HUDEP-2 (cell line): ENCODE data around the gene ACSL3.
"Not testable (repeated sequence)": the region's sequence is repeated elsewhere in the genome, so short reads cannot be mapped to it uniquely, and the experiment has no call there.

Experiments used
- DNase-seq, 76 experiments: peaks; one replicate each; lab custom pipeline; 2025; ENCODE audit not compliant: unreplicated experiment in 76 of 76; lab: John Stamatoyannopoulos, UW

Gene ACSL3

GRCh38 chr2:222848862-222849261, 12.0 kb upstream of the ACSL3 start:
- DNase-seq, result no peak

DNA sequence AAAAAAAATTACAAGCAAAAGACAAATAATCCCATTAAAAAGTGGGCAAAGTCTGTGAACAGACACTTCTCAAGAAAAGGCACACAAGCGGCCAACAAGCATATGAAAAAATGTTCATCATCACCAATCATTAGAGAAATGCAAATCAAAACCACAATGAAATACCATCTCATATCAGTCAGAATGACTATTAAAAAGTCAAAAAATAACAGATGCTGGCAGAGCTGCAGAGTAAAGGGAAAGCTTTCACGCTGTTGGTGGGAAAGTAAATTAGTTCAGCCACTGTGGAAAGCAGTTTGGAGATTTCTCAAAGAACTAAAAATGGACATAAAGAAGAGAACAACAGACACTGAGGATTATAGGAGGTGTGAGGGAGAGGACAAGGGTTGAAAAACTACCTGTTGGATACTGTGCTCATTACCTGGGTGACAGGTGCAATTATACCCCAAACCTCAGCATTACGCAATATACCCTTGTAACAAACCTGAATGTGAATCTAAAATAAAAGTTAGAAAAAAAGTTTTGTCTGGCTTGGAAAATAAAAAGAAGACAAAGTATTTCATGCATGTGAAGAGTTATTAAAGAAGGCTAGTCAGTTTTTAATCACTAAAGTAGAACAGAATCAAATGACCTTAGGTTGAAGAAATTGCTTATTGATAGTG, 8.7 kb upstream of the ACSL3 start:
- no peak for DNase-seq

- DNase-seq, result no peak
These were observed 5.8 kb upstream of the ACSL3 start for GRCh38 chr2:222854773-222855700.

DNA sequence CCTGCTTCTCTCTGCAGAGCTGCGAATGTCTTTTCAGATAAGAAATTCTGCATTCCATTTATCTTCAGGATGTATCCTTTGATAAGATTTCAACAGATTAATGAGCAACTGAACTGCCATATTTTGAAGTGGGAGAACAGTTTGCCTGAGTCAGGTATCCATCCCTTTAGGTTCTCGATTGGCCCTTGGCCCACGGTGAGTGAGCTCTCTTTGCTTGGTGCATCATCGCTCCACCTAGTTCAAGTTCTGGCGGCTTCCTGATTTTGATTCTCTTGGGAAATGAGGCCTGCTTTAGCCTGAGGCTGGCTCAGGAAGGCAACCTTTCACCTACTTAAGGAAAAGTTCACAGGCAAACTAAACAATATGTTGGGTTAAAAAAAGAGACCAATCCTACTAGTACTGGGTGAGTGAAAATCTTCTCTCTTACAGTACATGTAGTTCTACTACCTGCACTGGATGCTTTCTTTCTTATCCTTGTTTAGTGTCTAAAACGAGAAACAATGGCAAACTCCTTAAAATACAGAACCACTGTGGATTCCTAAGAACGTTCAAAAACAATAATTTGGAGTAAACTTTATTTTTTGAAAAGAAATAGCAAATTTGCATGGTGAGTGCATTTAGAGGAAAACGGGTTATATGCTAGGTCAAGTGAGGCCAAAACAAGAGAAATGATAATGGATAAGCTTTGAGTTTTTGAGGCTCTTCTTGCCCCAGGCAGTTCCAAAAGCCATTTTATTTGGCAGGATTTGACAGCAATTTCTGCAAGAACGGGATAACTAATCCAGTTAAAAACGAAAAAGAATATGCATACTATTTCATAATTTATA, 837 bp upstream of the ACSL3 start:
- DNase-seq, result peak in 4 of 76 experiments; percentile 4 to 33 (median 17)

DNA sequence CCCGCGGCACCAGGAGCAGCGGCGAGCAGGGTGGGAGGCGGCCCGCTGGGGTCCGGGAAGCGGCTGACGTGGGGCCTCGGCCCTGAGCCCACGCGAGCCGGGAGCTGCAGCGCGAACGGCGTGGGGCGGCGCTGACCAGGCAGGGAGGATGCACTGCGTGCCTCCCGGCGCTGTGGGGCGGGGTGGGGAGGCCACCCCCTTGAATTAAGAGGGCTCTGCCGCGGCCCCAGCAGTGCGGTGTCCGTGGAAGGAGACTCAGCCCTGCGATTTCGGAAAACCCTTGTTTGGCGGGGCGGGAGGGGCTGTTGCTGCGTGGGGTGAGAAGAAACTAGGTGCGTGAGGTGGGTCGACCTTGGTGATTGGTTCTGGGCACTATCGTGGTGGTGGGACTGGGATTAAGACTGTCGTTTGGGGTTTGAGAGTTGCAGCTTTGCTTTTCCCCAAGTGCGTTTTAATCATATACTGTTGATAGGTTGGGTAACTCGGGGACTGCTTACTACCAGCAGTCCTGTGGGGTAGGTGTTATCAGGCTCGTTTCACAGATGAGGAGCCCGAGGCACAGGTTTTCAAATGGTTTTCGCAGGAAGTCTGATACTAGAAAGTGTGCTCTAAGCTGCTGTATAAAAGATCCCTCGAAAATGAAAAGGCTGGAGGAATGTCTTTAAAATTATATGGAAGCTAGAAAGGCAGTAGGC, 722 bp downstream of the ACSL3 start:
- DNase-seq, result peak in 17 of 76 experiments; percentile 4 to 32 (median 19)

- DNase-seq, result peak in 1 of 76 experiments; percentile 25
These were observed 1.5 kb downstream of the ACSL3 start for GRCh38 chr2:222862106-222862908.

DNA sequence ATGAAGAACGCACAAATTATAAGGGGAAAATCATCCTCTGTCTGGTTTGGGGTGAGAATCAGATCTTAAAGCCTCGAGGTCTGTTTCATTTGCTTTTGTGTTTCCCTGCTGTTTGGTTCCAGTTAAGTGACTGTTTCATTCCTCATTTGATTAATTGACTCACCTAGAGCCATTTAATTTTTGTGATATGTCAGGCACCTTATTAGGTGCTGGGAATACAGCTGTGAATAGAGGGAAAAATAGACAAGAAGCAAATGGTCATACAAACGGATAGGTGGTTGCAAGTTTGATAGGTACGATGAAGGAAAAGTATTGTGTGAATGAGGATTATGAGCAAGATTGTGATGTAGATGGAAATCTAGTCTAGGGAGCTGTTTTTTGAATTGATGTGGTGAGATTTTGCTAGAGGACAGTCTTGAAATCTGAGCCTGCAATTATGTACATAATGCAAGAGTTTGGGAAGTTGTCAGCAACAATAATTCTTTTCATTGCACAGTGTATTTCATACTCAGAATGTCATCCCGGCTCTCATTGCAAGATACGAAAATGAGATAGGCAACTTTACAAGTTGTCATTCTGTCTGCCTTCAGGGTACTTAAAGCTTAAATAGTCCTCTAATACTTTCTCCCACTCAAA, 2.2 kb downstream of the ACSL3 start:
- DNase-seq, result no peak

GRCh38 chr2:222864296-222864695, 3.5 kb downstream of the ACSL3 start:
- DNase-seq, result peak in 7 of 76 experiments; percentile 6 to 27 (median 9)

- no peak for DNase-seq
These were observed 4.5 kb downstream of the ACSL3 start for GRCh38 chr2:222865301-222865700.

DNA sequence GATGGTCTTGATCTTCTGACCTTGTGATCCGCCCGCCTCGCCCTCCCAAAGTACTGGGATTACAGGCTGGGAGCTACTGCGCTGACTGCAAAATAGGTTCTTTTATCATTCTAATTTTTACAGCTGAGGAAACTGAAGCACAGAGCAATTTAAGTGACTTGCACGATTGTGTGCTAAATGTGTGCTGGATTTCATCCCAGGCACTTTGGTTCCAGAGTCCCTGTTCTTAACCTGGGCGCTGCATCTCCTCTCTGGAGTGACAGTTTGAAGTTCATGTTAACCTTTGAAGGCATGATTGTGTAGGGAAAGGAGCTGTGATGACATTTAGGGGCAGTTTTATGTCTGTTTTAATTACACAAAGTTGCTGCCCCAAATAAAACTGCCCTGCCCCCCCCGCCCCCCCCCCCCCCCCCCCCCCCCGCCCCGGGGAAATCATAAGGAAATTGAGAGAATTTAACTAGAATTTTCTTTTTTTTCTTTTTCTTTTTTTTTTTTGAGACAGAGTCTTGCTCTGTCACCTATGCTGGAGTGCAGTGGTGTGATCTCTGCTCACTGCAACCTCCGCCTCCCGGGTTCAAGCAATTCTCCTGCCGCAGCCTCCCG, 5.6 kb downstream of the ACSL3 start:
- DNase-seq, result no peak

DNA sequence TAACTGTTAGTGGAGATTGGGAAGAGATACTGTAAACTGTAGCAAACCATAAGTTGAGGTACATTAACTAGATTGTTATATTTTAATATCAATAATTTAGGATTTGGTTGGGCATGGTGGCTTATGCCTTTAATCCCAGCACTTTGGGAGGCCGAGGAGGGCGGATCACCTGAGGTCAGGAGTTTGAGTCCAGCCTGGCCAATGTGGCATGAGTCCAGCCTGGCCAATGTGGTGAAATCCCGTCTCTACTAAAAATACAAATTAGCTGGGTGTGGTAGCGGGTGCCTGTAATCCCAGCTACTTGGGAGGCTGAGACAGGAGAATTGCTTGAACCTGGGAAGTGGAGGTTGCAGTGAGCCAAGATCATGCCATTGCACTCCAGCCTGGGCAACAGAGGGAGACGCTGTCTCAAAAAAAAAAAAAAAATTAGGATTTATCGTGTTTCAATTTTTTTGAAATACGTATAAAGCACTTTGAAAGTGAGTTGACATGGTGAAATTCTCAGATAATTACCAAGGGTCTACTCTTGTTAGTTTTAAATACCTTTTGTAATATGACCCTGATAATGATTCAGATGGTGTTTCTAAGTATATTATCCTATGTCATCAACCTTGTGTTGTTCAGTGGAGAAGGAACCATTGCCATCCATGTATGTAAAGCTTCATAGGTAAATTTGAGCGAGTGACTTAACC, 7.9 kb downstream of the ACSL3 start:
- DNase-seq, result not testable (repeated sequence)

DNA sequence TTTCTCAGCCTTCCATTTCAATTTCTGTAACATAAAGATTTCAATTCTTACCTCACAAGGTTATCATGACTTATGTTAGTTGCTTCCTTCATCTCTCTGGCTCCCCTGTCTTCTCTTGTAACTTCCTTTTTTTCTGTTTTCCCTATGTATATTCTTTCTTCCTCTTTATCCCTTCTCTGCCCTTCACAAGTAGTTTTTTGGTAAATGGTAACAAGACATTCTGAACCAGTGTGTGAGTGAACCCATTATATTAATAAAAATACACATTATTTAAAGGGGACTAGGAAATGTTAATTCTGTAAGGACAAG, 8.4 kb downstream of the ACSL3 start:
- no peak for DNase-seq

- DNase-seq, result no peak
These were observed 10.5 kb downstream of the ACSL3 start for GRCh38 chr2:222871291-222871690.

DNA sequence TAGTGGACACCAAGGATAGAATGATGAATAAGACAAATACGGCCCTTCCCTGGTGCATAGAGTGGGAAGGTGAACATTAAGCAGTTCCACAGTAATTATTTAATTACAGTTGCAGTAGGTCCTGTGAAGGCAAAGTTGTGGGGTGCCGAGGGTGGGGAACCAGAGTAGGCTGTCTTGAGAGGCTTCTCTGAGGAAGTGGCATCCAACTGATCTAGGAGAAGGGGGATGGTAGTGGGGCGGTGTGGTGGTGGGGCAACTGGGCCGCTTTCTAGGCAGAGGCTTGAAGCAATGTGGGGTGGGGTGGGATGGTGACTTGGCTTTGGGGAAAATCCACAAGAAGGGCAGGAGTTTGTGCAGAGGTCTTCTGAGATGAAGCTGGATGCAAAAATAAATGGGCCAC, 11.7 kb downstream of the ACSL3 start:
- DNase-seq, result no peak

- no peak for DNase-seq
These were observed 14.6 kb downstream of the ACSL3 start for GRCh38 chr2:222875482-222875881.

DNA sequence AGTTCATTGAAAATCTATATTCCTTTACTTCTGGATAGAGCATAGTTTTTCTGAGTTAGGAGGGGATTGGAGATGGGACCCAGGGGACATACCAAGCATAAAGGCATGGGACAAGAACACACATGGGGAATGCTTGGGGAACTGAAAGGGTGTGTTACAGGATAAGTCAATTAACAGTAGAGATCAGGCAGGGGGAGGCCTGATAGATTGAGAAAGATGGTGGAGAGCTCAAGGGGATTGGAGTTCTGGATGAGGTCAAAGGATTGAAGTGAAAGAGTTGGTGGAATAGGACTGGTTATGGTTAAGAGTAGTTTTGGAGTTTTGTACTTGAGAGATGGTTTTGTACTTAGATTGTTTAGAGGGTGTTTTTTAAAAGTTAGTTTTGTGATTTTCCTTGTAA, 16.1 kb downstream of the ACSL3 start:
- DNase-seq, result no peak

- DNase-seq, result no peak
These were observed 16.9 kb downstream of the ACSL3 start for GRCh38 chr2:222877556-222878300.
